WERI-Rb-1 (cell line): ENCODE data around the gene PKHD1.

Experiments used
- DNase-seq: peaks from one replicate; pipeline ENCODE4 v3.0.0-alpha.2; 2020
- H3K27ac ChIP-seq: fragments of 250-450 bp; sonication (Bioruptor Pico); 2 replicates; pipeline ENCODE4 v1.5.1; 2020; ENCODE audit warnings: mild to moderate bottlenecking, moderate library complexity
- H3K27me3 ChIP-seq: fragments of 250-450 bp; sonication (Bioruptor Pico); 2 replicates; pipeline ENCODE4 v1.5.1; 2021; ENCODE audit warnings: mild to moderate bottlenecking, low read depth, moderate library complexity; ENCODE audit not compliant: insufficient read depth, severe bottlenecking
- H3K36me3 ChIP-seq: fragments of 250-450 bp; sonication (Bioruptor Pico); 2 replicates; pipeline ENCODE4 v1.5.1; 2020; ENCODE audit warnings: mild to moderate bottlenecking, moderate library complexity
- H3K4me3 ChIP-seq: 2 replicates; pipeline ENCODE4 v1.5.1; 2011; ENCODE audit warnings: low read depth, mild to moderate bottlenecking, control low read depth, low read length
- H3K9me3 ChIP-seq: fragments of 250-450 bp; sonication (Bioruptor Pico); 2 replicates; pipeline ENCODE4 v1.5.1; 2021; ENCODE audit warnings: mild to moderate bottlenecking, moderate library complexity; ENCODE audit not compliant: severe bottlenecking
- TF ChIP-seq, protein P1 (sequence below): IDR thresholded peaks from 2 replicates; pipeline ENCODE4 v1.5.1; 2011; ENCODE audit warnings: low read depth, mild to moderate bottlenecking, control low read depth, inconsistent platforms, low read length

Gene PKHD1

DNA sequence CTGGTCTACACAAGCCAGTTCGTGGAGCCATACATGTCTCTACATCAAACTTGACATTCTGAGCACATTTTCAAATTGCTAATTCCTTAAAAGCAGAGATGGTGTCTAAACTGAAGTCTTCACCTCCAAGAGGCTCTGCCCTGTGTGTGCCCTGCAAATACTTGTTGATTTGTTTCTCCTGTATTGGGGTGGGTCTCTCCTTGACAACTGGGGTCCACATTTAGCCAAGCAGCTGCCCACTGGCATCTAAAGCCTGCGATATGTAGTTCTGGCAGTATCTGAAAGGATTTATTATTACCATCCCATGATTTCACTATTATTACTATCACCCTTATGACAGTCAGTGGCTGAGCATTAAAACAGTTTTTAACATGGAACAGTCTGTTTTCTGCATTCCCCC is 45.9 kb upstream of the PKHD1 start:
- DNase-seq: no peak
- TF ChIP-seq, protein P1, sequence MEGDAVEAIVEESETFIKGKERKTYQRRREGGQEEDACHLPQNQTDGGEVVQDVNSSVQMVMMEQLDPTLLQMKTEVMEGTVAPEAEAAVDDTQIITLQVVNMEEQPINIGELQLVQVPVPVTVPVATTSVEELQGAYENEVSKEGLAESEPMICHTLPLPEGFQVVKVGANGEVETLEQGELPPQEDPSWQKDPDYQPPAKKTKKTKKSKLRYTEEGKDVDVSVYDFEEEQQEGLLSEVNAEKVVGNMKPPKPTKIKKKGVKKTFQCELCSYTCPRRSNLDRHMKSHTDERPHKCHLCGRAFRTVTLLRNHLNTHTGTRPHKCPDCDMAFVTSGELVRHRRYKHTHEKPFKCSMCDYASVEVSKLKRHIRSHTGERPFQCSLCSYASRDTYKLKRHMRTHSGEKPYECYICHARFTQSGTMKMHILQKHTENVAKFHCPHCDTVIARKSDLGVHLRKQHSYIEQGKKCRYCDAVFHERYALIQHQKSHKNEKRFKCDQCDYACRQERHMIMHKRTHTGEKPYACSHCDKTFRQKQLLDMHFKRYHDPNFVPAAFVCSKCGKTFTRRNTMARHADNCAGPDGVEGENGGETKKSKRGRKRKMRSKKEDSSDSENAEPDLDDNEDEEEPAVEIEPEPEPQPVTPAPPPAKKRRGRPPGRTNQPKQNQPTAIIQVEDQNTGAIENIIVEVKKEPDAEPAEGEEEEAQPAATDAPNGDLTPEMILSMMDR: no peak
- H3K27ac ChIP-seq: no peak overlapping the region
- H3K4me3 ChIP-seq: no peak overlapping the region
- H3K36me3 ChIP-seq: no peaks in the 10 kb centered on the region
- no peaks in the 10 kb centered on the region for H3K9me3 ChIP-seq
- H3K27me3 ChIP-seq: peaks cover 18% of the 10 kb centered on the region

DNA sequence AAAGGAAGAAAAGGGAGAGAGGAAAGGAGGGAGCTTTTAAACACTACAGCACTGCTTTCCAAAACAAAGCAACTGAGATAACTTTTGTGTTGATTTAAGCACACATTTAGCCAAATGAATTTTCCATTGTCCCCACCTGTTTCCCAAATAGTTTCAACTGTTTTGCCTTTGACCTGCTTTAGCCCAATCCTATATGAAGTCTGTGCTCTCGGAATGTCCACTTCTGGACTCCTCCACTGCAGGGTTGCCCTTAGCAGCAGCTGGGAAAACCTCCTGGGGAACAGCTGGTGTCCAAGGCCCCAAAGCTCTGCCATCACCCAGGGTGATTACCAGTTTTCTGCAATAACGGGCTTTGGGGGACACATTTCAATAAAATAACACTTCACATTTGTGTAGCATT is 44.9 kb upstream of the PKHD1 start:
- H3K4me3 ChIP-seq: no peak overlapping the region
- no peaks in the 10 kb centered on the region for H3K36me3 ChIP-seq
- H3K27me3 ChIP-seq: peaks cover 21% of the 10 kb centered on the region
- no peak for DNase-seq
- TF ChIP-seq, protein P1: no peak
- no peak overlapping the region for H3K27ac ChIP-seq
- no peaks in the 10 kb centered on the region for H3K9me3 ChIP-seq

DNA sequence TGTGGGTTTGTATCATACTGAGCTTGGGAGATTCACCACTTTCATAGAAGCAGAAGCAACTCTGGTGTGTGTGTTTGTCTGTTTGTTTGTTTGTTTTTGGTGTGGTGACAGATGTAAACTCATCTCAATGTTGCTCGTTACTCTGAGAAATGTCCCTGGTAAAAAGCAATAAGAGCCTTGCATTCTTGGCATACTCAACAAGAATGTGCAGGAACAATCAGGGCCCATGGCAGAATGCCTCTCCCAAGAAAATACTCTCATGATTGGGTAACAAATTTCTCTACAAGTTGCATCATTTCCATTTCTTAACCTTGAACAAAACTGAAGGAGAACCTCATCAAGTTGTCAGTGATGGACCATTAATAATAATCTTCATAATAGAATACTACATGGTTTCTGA is 43.0 kb upstream of the PKHD1 start:
- H3K27me3 ChIP-seq: peaks cover 18% of the 10 kb centered on the region
- TF ChIP-seq, protein P1: no peak
- no peaks in the 10 kb centered on the region for H3K36me3 ChIP-seq
- H3K4me3 ChIP-seq: no peak overlapping the region
- H3K9me3 ChIP-seq: no peaks in the 10 kb centered on the region
- no peak overlapping the region for H3K27ac ChIP-seq
- no peak for DNase-seq

DNA sequence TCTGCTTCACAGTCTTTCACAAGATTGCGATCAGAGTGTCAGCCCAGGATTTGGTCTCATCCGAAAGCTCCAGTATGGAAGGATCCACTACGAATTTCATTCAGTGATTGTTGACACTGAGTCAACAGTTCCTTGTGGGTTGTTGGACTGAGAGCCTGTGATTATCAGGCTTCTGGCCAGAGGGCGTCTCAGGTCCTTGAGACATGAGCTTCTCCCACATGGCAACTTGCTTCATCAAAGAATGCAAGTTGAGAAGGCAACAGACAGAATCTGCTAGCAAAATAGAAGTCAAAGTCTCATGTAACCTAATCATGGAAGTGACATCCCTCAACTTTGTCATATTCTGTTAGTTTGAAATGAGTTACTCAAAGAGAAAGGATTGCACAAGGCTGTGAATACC is 40.5 kb upstream of the PKHD1 start:
- H3K4me3 ChIP-seq: no peak overlapping the region
- TF ChIP-seq, protein P1: no peak
- DNase-seq: no peak
- H3K27ac ChIP-seq: no peak overlapping the region
- peaks cover 13% of the 10 kb centered on the region for H3K27me3 ChIP-seq
- H3K36me3 ChIP-seq: no peaks in the 10 kb centered on the region
- no peaks in the 10 kb centered on the region for H3K9me3 ChIP-seq

DNA sequence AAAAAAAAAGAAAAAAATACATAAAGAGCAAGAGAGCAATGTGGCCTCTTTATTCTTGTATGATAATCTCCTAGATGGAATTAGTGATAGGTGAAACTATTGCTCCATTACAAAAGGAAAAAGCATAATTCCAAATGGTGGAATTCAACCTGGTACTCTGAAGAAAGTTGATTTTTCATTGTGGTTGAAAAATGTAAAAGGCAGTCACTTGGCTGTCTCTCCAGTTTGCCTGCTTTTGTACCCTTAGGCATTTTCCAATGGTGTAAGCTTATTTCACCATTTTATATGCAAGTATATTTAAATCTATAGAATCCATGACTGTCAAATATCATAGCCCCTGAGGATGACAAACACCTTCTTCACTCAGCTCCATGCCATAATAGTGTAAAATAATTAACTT is 38.8 kb upstream of the PKHD1 start:
- TF ChIP-seq, protein P1: no peak
- no peak overlapping the region for H3K27ac ChIP-seq
- no peaks in the 10 kb centered on the region for H3K9me3 ChIP-seq
- no peak overlapping the region for H3K4me3 ChIP-seq
- H3K27me3 ChIP-seq: peaks cover 13% of the 10 kb centered on the region
- no peak for DNase-seq
- H3K36me3 ChIP-seq: no peaks in the 10 kb centered on the region

DNA sequence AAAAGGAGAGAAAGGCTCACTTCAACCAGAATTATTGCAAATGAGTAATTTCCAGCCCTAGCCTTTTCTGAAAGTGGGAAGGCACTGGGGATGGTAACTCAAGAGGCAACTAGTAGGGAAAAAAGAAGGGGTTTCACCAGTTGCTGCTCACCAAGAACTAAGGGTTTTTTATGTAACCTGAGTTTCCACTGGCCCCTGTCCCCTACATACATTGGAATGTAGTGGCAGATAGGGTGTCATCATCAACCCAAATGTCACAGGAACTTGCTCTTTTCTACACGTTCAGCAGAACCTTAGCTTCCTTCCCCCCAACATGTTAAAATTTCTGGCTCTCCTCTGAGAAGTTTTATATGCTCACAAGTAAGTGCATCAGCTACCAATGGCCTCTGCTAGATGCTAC is 38.2 kb upstream of the PKHD1 start:
- TF ChIP-seq, protein P1: no peak
- DNase-seq: no peak
- Histone ChIP-seq H3K9me3 (no peaks in the 10 kb centered on the region), H3K36me3 (no peaks in the 10 kb centered on the region), H3K27ac (no peak overlapping the region), H3K27me3 (peaks cover 13% of the 10 kb centered on the region), H3K4me3 (no peak overlapping the region)
